ENCODE data around the gene ABI3. TPM values are rescaled to one million over a fixed set of nuclear protein-coding genes. Genes with fewer than 3 reads are reported as not detected.
"Not testable (repeated sequence)": the region's sequence is repeated elsewhere in the genome, so short reads cannot be mapped to it uniquely, and the experiment has no call there.

ABI3 gene
- total RNA-seq, 2 donors from 2014 or later = 27.9 to 32.4 TPM

DNA sequence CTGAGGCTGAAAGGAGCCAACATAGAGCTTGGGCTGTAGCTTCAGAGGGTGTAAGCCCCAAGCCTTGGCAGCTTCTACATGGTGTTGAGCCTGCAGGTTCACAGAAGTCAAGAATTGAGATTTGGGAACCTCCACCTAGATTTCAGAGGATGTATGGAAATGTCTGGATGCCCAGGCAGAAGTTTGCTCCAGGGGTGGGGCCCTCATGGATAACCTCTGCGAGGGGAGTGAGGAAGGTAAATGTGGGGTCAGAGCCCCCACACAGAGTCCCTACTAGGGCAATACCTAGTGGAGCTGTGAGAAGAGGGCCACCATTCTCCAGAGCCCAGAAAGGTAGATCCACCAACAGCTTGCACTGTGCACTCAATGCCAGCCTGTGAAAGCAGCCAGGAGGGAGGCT, 25.1 kb upstream of the ABI3 start:
- peaks cover 3 to 10% of the 10 kb centered on the region in 2 donors for H3K9me3 Mint-ChIP-seq
- not testable (repeated sequence) for H3K27ac Mint-ChIP-seq; DNase-seq; H3K36me3 Mint-ChIP-seq (ENCODE audit: insufficient read depth in 2 of 2); H3K4me1 Mint-ChIP-seq (ENCODE audit: low read depth); ATAC-seq (replicated peaks in 1 of 2); H3K27me3 Mint-ChIP-seq (ENCODE audit: low read depth); H3K4me3 Mint-ChIP-seq

DNA sequence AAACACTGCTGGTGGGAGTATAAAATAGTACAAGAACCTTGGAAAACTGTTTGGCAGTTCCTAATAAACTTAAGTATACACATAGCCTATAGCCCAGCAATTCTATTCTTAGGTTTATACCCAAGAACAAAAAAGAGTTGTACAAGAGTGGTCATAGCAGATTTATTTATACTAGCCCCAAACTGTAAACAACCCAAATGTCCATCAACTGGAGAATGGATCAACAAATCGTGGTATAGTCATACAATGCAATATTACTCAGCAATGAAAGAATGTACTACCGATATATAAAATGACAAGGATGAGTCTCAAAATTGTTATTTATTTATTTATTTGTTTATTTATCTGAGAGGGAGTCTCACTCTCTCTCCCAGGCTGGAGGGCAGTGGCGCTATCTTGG, 23.2 kb upstream of the ABI3 start:
- Mint-ChIP-seq H3K27ac (no peak overlapping the region), H3K36me3 (ENCODE audit: insufficient read depth in 2 of 2) (peaks cover 6 to 9% of the 10 kb centered on the region in 2 donors), H3K9me3 (peaks cover 3 to 10% of the 10 kb centered on the region in 2 donors), H3K4me3 (no peak overlapping the region), H3K27me3 (ENCODE audit: low read depth) (no peaks in the 10 kb centered on the region), H3K4me1 (ENCODE audit: low read depth) (peaks cover 15% of the 10 kb centered on the region)
- DNase-seq (no peak), ATAC-seq (replicated peaks in 1 of 2) (no peak)

DNA sequence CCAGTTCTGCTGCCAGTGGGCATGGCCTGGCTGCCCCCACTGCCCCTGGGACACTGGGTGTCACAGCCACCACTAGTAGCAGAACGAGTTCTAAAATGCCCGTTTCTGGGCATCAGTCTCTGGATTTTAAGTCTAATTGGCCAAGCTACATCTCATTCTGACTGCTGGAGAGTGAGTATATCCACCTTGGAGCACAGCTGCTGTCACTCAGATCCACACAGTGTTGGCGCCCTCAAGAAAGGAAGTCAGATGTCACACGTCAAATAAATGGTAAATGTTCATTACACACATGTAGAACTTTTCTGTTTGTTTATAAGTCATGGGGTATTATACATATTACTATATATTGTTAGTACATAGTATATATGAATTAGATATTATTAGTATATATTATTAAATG, 19.6 kb upstream of the ABI3 start:
- Mint-ChIP-seq H3K9me3 (peaks cover 0 to 4% of the 10 kb centered on the region in 2 donors), H3K27ac (no peak overlapping the region), H3K4me3 (peak overlapping the region in 1 of 2 donors; percentile 61), H3K27me3 (ENCODE audit: low read depth) (no peaks in the 10 kb centered on the region), H3K36me3 (ENCODE audit: insufficient read depth in 2 of 2) (peaks cover 1 to 4% of the 10 kb centered on the region in 2 donors), H3K4me1 (ENCODE audit: low read depth) (peaks cover 50% of the 10 kb centered on the region)
- no peak for DNase-seq
- no peak for ATAC-seq (replicated peaks in 1 of 2)

DNA sequence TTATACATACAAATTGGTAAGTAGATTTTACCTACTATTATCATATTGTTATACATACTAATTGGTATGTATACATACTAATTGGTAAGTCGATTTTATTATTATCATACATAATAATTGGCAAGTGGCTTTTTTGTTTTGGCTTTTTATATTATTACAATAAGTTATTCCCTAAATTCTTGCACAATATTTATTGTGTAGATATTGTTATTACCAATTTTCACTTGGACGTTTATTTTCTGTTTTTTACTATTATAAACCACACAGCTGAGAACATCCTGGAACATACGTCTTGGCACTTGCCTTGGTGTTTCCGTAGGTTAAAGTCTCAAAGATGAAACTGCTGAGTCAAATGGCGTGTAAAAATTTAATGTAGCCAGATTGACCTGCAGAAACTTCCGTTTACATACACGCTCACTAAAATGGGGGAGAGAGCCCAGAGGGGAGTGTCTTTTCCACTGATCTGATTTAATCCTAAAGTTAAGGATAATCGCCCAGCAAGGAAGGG, 19.0 kb upstream of the ABI3 start:
- peak overlapping the region; percentile 93 to 98 for H3K4me3 Mint-ChIP-seq
- H3K4me1 Mint-ChIP-seq (ENCODE audit: low read depth) = peaks cover 53% of the 10 kb centered on the region

DNA sequence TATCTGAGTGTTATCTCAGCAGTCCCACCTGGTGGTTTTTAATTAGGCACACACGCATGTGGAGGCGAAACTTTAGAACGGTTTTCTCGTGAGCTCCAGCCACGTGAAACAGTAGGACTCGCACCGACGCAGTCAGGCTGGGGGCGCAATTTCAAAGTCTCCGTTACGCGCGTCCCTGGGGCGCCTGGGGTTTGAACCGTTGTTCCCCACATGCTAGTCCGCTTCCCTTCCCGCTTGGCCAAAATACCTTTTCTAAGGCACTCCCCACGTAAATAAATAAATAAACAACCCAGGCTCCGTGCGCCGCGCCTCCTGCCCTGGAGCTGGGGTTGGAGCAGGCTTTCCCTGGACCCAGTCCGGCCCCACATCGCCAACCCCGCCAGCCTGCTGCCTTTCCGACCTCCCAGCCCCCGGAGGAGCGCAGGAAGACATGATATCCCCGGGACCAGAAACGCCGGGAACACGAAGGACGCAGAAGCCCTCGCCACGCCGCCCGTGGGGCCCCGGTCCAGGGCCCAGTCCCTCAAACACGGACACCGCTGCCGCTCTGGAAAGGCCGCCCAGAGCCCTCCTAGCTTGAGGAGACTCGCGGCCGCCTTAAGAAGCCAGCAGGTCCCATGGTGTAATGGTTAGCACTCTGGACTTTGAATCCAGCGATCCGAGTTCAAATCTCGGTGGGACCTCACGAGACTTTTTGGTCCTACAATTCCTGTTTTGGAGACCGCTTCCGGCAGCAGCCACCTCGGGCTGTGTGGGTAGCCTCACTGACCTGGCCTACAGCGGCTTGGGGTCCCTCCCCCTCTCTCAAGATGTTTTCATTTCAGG, 18.4 kb upstream of the ABI3 start:
- Mint-ChIP-seq H3K4me1 (ENCODE audit: low read depth) (peaks cover 53% of the 10 kb centered on the region), H3K4me3 (peak overlapping the region; percentile 93 to 98), H3K27ac (peak overlapping the region; percentile 99), H3K27me3 (ENCODE audit: low read depth) (no peaks in the 10 kb centered on the region), H3K36me3 (ENCODE audit: insufficient read depth in 2 of 2) (no peaks in the 10 kb centered on the region), H3K9me3 (no peaks in the 10 kb centered on the region)
- DNase-seq (peak; percentile 84 to 94), ATAC-seq (replicated peaks in 1 of 2) (peak; percentile 42 to 72)

More for the DNA sequence above, 19.0 kb upstream of the ABI3 start:
- DNase-seq (no peak), ATAC-seq (replicated peaks in 1 of 2) (peak in 1 of 2 donors; percentile 6)
- Mint-ChIP-seq H3K27me3 (ENCODE audit: low read depth) (no peaks in the 10 kb centered on the region), H3K9me3 (no peaks in the 10 kb centered on the region), H3K27ac (peak overlapping the region; percentile 99), H3K36me3 (ENCODE audit: insufficient read depth in 2 of 2) (no peaks in the 10 kb centered on the region)

DNA sequence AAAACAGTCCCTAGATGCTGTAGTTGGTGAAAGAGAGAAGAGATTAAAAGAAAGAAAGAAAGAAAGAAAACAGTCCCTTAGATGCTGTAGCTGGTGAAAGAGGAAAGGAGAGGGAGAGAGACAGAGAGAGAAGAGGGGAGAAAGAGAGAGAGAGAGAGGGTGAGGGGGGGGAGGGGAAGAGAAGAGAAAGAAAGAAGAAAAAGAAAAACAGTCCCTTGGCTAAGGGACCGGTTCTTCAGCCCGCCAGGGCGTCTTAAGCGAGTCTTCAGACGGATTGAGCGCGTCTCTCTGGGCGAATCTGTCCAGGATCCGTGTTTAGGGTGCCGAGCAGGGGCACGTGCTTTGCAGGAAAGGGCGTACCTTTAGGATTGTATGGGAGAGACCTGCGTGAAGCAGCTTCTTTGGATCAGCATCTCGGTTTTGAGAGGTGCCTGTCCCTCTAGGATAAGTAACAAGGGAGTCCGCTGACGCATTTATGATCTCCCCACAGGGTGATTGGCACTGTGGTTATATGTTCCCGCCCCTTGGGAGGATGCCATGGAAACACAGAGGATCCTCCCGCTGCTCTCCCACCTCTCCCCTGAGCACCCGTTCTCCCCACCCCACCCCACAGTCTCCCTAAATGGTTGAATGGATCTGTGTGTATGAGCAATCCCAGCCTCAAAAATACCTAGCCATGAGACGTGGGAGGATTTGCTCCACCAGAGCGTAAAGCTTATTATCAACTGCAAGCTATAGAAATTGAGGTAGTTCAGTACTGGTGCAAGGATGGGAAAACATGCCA, 16.8 kb upstream of the ABI3 start:
- peak in 1 of 2 donors; percentile 18 for DNase-seq
- peaks cover 53% of the 10 kb centered on the region for H3K4me1 Mint-ChIP-seq (ENCODE audit: low read depth)

DNA sequence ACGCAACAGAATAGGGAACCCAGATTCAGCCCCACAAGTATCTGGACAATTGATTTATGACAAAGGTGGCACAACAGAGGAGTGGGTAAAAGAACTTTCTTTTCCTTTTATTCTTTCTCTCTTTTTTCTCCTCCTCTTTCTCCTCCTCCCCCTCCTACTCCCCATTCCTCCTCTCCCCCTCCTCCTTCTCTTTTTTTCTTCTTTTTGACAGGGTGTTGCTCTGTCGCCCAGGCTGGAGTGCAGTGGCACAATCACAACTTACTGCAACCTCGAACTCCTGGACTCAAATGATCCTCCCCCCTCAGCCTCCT, 16.3 kb upstream of the ABI3 start:
- no peak overlapping the region for H3K27ac Mint-ChIP-seq
- no peaks in the 10 kb centered on the region for H3K9me3 Mint-ChIP-seq
- DNase-seq (no peak), ATAC-seq (replicated peaks in 1 of 2) (no peak)
- no peaks in the 10 kb centered on the region for H3K36me3 Mint-ChIP-seq (ENCODE audit: insufficient read depth in 2 of 2)
- H3K4me3 Mint-ChIP-seq = peak overlapping the region; percentile 93 to 98
- H3K4me1 Mint-ChIP-seq (ENCODE audit: low read depth) = peaks cover 53% of the 10 kb centered on the region
- H3K27me3 Mint-ChIP-seq (ENCODE audit: low read depth) = no peaks in the 10 kb centered on the region

More for the DNA sequence above, 16.8 kb upstream of the ABI3 start:
- Mint-ChIP-seq H3K27ac (peak overlapping the region; percentile 99), H3K4me3 (peak overlapping the region; percentile 93 to 98), H3K27me3 (ENCODE audit: low read depth) (no peaks in the 10 kb centered on the region), H3K36me3 (ENCODE audit: insufficient read depth in 2 of 2) (no peaks in the 10 kb centered on the region), H3K9me3 (no peaks in the 10 kb centered on the region)
- no peak for ATAC-seq (replicated peaks in 1 of 2)

DNA sequence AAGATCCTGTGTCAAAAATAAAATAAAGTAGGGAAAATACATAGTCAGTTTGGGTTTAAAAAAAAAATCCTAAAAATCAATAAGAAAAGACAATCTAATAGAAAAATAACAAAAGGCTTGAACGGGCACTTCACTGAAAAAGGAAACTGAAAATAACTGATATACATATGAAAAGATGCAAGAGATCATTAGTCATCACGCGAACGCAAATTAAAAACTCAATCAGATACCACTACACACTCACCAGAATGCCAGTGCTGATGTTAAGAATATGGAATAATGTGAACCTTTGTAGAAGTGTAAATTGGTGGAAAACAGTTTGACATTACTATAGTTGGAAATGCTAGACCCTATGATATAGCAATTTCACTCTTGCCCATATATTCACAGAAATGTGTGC, 14.8 kb upstream of the ABI3 start:
- H3K27me3 Mint-ChIP-seq (ENCODE audit: low read depth) = no peaks in the 10 kb centered on the region
- no peak for DNase-seq
- H3K4me3 Mint-ChIP-seq = peak overlapping the region; percentile 41 to 54
- H3K36me3 Mint-ChIP-seq (ENCODE audit: insufficient read depth in 2 of 2) = no peaks in the 10 kb centered on the region
- H3K4me1 Mint-ChIP-seq (ENCODE audit: low read depth) = peaks cover 49% of the 10 kb centered on the region
- ATAC-seq (replicated peaks in 1 of 2) = no peak
- H3K9me3 Mint-ChIP-seq = no peaks in the 10 kb centered on the region
- peak overlapping the region; percentile 78 for H3K27ac Mint-ChIP-seq

DNA sequence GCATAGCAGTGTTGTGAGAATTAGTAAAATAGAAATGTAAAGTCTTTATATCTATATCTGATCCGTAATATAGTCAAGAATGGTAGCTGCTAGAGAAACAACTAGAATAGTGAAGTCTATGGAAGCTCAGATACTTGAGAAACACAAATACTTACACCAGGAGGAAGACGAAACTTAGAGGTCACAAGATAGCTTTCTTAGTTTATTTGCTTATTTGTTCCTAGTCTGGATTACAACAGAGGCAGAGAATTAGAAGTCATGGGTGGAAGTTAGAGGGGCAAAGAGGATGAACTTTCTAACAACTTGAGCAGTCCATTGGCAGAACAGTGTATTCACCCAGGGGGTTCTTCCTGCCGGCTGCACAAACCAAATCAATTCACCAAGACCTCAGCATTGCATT, 14.0 kb upstream of the ABI3 start:
- ATAC-seq (replicated peaks in 1 of 2) = no peak
- Mint-ChIP-seq H3K4me3 (no peak overlapping the region), H3K9me3 (no peaks in the 10 kb centered on the region), H3K27me3 (ENCODE audit: low read depth) (no peaks in the 10 kb centered on the region), H3K4me1 (ENCODE audit: low read depth) (peaks cover 44% of the 10 kb centered on the region), H3K27ac (no peak overlapping the region), H3K36me3 (ENCODE audit: insufficient read depth in 2 of 2) (no peaks in the 10 kb centered on the region)
- no peak for DNase-seq

DNA sequence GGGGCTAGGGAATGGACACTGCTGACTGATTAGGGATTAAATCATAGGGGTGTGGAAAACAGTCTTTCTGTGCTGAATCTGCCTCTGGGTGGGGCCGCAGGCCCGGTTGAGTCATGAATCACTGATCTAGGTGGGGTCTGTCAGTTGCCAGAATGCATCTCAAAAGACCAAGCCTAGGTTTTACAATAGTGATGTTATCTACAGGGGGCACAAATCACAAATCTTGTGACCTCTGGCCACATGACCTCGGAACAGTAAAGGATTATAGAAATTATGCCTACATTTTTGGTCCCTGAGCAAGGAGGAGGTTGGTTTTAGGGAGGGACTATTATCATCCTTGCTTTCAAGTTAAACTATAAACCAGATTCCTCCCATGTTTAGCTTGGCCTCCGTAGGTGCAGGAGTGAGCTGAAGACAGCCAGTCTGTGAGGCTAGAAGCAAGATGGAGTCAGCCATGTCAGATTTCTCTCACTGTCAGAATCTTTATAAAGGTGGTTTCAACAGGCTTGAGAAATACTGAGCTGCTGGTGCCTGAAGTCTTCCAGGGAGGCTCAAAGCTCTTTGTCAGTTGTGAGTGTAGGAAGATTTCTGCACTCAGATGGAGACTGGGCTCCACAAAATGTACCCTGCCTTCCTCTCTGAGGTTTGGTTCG, 13.0 kb upstream of the ABI3 start:
- no peak overlapping the region for H3K4me3 Mint-ChIP-seq
- ATAC-seq (replicated peaks in 1 of 2) (no peak), DNase-seq (no peak)
- no peak overlapping the region for H3K27ac Mint-ChIP-seq
- peaks cover 36% of the 10 kb centered on the region for H3K4me1 Mint-ChIP-seq (ENCODE audit: low read depth)
- no peaks in the 10 kb centered on the region for H3K27me3 Mint-ChIP-seq (ENCODE audit: low read depth)
- H3K36me3 Mint-ChIP-seq (ENCODE audit: insufficient read depth in 2 of 2) = no peaks in the 10 kb centered on the region
- H3K9me3 Mint-ChIP-seq = no peaks in the 10 kb centered on the region

DNA sequence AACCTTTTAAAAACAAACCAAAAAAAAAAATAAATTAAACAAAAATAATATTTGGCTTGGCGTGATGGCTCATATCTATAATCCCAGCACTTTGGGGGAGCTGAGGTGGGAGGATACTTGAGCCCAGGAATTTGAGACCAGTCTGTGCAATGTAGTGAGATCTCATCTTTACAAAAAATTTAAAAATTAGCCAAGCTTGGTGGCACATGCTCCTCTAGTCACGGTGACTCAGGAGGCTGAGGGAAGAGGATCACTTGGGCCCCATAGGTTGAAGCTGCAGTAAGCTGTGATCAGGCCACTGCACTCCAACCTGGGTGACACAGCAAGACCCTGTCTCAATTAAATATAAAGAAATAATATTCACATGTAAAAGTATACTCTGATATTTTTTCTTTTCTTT, 12.3 kb upstream of the ABI3 start:
- Mint-ChIP-seq H3K4me1 (ENCODE audit: low read depth) (peaks cover 29% of the 10 kb centered on the region), H3K27me3 (ENCODE audit: low read depth) (no peaks in the 10 kb centered on the region), H3K36me3 (ENCODE audit: insufficient read depth in 2 of 2) (no peaks in the 10 kb centered on the region), H3K9me3 (no peaks in the 10 kb centered on the region), H3K27ac (no peak overlapping the region), H3K4me3 (no peak overlapping the region)
- ATAC-seq (replicated peaks in 1 of 2) = no peak
- no peak for DNase-seq

DNA sequence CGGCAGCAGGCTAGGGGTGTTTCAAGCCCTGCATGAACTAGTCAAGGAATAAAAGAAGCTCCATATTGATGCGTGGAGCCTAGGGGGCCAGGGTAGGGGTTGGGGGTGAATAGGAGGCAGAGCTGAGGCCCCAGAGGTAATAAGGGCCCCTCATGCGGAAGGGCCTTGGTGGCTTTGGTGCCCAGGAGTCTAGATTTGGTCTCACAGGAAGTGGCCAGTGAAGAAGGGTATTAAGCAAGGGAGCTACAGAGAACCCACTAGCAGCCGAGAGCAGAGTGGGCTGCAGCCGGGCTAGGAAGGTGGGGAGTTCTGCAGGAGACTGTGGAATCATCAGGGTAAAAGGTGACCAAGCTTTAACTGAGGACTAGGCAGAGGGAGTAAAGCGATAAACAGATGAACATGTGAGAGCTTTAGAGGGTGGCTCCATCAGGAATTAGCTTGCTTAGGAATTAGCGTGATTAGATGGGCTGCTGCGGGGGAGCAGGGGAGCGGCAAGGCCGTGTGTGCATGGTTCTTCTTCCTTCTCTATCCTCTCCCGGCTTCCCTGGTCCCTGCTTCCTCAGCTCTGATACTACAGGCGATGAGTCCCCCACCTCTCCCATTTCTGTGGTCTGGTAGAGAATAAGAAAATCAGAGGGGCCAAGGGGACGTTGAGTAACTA, 10.0 kb upstream of the ABI3 start:
- Mint-ChIP-seq H3K36me3 (ENCODE audit: insufficient read depth in 2 of 2) (peaks cover 0 to 3% of the 10 kb centered on the region in 2 donors), H3K4me1 (ENCODE audit: low read depth) (peaks cover 6% of the 10 kb centered on the region), H3K9me3 (no peaks in the 10 kb centered on the region), H3K27me3 (ENCODE audit: low read depth) (no peaks in the 10 kb centered on the region), H3K27ac (no peak overlapping the region), H3K4me3 (no peak overlapping the region)
- ATAC-seq (replicated peaks in 1 of 2) = no peak
- no peak for DNase-seq
